WTC11 (cell line): Measurements from ENCODE around the gene EXPH5. TPM values are rescaled to one million over a fixed set of nuclear protein-coding genes. Genes with fewer than 3 reads are reported as not detected.

Experiments used
- ATAC-seq: fragments of 200-7000 bp; cut with Tn5 transposase; 2 replicates; pipeline ENCODE4 v1.10.0; 2021; ENCODE audit warnings: mild to moderate bottlenecking, moderate library complexity
- CTCF ChIA-PET: fragments of 300-600 bp; sonication (Branson Sonifier 250); formaldehyde crosslinking; loops from one replicate; lab custom pipeline; 2021; ENCODE audit warnings: antibody characterized with exemption; lab: Charles Lee
- POLR2A ChIA-PET: fragments of 350-600 bp; sonication (Branson Sonifier 250); formaldehyde crosslinking; loops from one replicate; lab custom pipeline; 2021; ENCODE audit warnings: antibody characterized with exemption; lab: Charles Lee
- DNase-seq: peaks from one replicate; pipeline ENCODE4 v3.0.0; 2021; ENCODE audit warnings: low spot score
- H3K27ac Mint-ChIP-seq: 2 replicates; pipeline ENCODE4 v1.8.0; 2021; ENCODE audit warnings: mixed read lengths
- H3K27me3 Mint-ChIP-seq: 2 replicates; pipeline ENCODE4 v1.8.0; 2021; ENCODE audit warnings: low read depth, mild to moderate bottlenecking, moderate library complexity, mixed read lengths
- H3K36me3 Mint-ChIP-seq: 2 replicates; pipeline ENCODE4 v1.8.0; 2021; ENCODE audit warnings: mixed read lengths
- H3K4me1 Mint-ChIP-seq: 2 replicates; pipeline ENCODE4 v1.8.0; 2022; ENCODE audit warnings: mixed read lengths
- H3K4me3 Mint-ChIP-seq: 2 replicates; pipeline ENCODE4 v1.8.0; 2021; ENCODE audit warnings: mild to moderate bottlenecking, moderate library complexity, mixed read lengths
- H3K9me3 Mint-ChIP-seq: 2 replicates; pipeline ENCODE4 v1.8.0; 2021; ENCODE audit warnings: mixed read lengths
- ATF1 ChIP-seq: sonication (generic); formaldehyde crosslinking; IDR thresholded peaks from 2 replicates; pipeline ENCODE4 v1.8.1; 2023; ENCODE audit warnings: mild to moderate bottlenecking, moderate library complexity, missing genetic modification reagents
- FOXK1 ChIP-seq: sonication (generic); formaldehyde crosslinking; IDR thresholded peaks from 2 replicates; pipeline ENCODE4 v1.8.0; 2022; ENCODE audit warnings: mild to moderate bottlenecking, moderate library complexity, missing genetic modification reagents
- GTF2I ChIP-seq: fragments of 250-450 bp; sonication (Bioruptor Pico); conservative IDR thresholded peaks from 2 replicates; pipeline ENCODE4 v1.4.0; 2021; ENCODE audit warnings: mild to moderate bottlenecking
- MXD4 ChIP-seq: fragments of 250-450 bp; sonication (Bioruptor Pico); IDR thresholded peaks from 2 replicates; pipeline ENCODE4 v1.8.0; 2021; ENCODE audit warnings: mild to moderate bottlenecking, moderate library complexity, borderline replicate concordance
- NFATC4 ChIP-seq: fragments of 250-450 bp; sonication (Bioruptor Pico); IDR thresholded peaks from 2 replicates; pipeline ENCODE4 v1.9.0; 2021; ENCODE audit warnings: mild to moderate bottlenecking
- NR2C2 ChIP-seq: sonication (generic); formaldehyde crosslinking; IDR thresholded peaks from 2 replicates; pipeline ENCODE4 v1.8.0; 2022; ENCODE audit warnings: mild to moderate bottlenecking, missing genetic modification reagents
- NR3C1 ChIP-seq: sonication (generic); formaldehyde crosslinking; conservative IDR thresholded peaks from 2 replicates; pipeline ENCODE4 v1.8.1; 2023; ENCODE audit warnings: low read depth, mild to moderate bottlenecking, missing genetic modification reagents
- PRRX2 ChIP-seq: fragments of 250-450 bp; sonication (Bioruptor Pico); IDR thresholded peaks from 2 replicates; pipeline ENCODE4 v1.8.0; 2021; ENCODE audit warnings: mild to moderate bottlenecking
- SOX15 ChIP-seq: fragments of 250-450 bp; sonication (Bioruptor Pico); IDR thresholded peaks from 2 replicates; pipeline ENCODE4 v1.9.0; 2021; ENCODE audit warnings: mild to moderate bottlenecking
- SP1 ChIP-seq: sonication (generic); formaldehyde crosslinking; conservative IDR thresholded peaks from 2 replicates; pipeline ENCODE4 v1.8.1; 2022; ENCODE audit warnings: missing genetic modification reagents
- ZBTB21 ChIP-seq: sonication (generic); formaldehyde crosslinking; IDR thresholded peaks from 2 replicates; pipeline ENCODE4 v1.8.1; 2023; ENCODE audit warnings: mild to moderate bottlenecking, missing genetic modification reagents, borderline replicate concordance
- ZNF219 ChIP-seq: sonication (generic); formaldehyde crosslinking; IDR thresholded peaks from 2 replicates; pipeline ENCODE4 v1.8.0; 2023; ENCODE audit warnings: missing genetic modification reagents, mild to moderate bottlenecking, borderline replicate concordance
- ZNF232 ChIP-seq: sonication (generic); formaldehyde crosslinking; IDR thresholded peaks from 2 replicates; pipeline ENCODE4 v1.8.0; 2022; ENCODE audit warnings: mild to moderate bottlenecking, missing genetic modification reagents
- ZNF416 ChIP-seq: fragments of 250-450 bp; sonication (Bioruptor Pico); IDR thresholded peaks from 2 replicates; pipeline ENCODE4 v1.9.0; 2021; ENCODE audit warnings: mild to moderate bottlenecking, inconsistent platforms
- ZNF423 ChIP-seq: fragments of 250-450 bp; sonication (Bioruptor Pico); IDR thresholded peaks from 2 replicates; pipeline ENCODE4 v2.1.2; 2022; ENCODE audit warnings: mild to moderate bottlenecking, moderate library complexity
- total RNA-seq: library from RNA; stranded (reverse); gene quantifications from 3 replicates; pipeline ENCODE4 v1.2.3, GENCODE V29; 2021
- TF ChIP-seq, protein P1 (sequence below): fragments of 250-450 bp; sonication (Bioruptor Pico); IDR thresholded peaks from 2 replicates; pipeline ENCODE4 v1.9.0; 2021; ENCODE audit warnings: mild to moderate bottlenecking, borderline replicate concordance
- TF ChIP-seq, protein P2 (sequence below): sonication (generic); formaldehyde crosslinking; IDR thresholded peaks from 2 replicates; pipeline ENCODE4 v1.8.0; 2023; ENCODE audit warnings: missing genetic modification reagents
- TF ChIP-seq, protein P3 (sequence below): sonication (generic); formaldehyde crosslinking; IDR thresholded peaks from 2 replicates; pipeline ENCODE4 v1.8.1; 2022; ENCODE audit warnings: mild to moderate bottlenecking, moderate library complexity, missing genetic modification reagents
- TF ChIP-seq, protein P4 (sequence below): sonication (generic); formaldehyde crosslinking; IDR thresholded peaks from 2 replicates; pipeline ENCODE4 v1.8.1; 2022; ENCODE audit warnings: low read depth, mild to moderate bottlenecking, moderate library complexity, missing genetic modification reagents, borderline replicate concordance
- TF ChIP-seq, protein P5 (sequence below): sonication (generic); formaldehyde crosslinking; IDR thresholded peaks from 2 replicates; pipeline ENCODE4 v1.8.1; 2022; ENCODE audit warnings: low read depth, missing genetic modification reagents, borderline replicate concordance

The EXPH5 gene
- total RNA-seq, 1 experiment from 2014 or later: 11.2 TPM

DNA sequence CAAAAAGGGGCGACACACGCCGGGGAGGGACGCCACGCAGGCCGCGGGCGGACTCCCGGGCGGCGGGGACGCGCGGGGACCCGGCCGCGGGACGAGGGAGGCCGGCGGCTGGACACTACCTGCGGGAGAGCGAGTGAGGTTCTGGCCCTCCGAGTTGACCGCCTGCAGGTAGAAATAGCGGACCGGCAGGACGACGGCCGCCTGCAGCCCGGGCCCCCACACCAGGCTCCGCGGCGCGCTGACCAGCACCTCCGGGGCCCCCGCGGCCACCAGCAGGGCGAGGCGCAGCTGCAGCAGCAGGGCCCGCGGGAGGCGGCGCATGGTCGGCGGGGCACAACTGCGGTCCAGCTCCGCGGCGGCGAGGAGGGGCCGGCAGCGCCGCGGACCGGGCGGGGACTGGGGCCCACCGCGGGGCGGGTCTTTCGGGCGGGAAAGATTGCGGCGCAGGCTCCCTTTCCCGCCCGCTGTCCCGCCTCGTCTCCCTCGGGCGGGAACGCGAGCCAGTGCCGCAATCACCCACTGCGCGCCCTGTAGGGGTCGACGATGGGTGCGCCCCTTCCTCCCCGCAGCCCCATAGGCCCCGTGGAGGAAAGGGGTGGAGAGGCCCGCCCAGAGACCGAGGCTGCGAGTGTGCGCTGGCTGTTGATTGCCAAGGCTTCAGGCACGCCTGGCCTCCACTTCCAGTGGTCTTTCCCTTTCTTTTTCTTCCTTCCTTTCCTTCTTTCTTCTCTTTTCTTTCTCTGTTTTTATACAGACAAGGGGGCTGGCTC lies 95.3 kb downstream of the EXPH5 start, which contains the start of gene POGLUT3 (continued):
- TF ChIP-seq, protein P1, sequence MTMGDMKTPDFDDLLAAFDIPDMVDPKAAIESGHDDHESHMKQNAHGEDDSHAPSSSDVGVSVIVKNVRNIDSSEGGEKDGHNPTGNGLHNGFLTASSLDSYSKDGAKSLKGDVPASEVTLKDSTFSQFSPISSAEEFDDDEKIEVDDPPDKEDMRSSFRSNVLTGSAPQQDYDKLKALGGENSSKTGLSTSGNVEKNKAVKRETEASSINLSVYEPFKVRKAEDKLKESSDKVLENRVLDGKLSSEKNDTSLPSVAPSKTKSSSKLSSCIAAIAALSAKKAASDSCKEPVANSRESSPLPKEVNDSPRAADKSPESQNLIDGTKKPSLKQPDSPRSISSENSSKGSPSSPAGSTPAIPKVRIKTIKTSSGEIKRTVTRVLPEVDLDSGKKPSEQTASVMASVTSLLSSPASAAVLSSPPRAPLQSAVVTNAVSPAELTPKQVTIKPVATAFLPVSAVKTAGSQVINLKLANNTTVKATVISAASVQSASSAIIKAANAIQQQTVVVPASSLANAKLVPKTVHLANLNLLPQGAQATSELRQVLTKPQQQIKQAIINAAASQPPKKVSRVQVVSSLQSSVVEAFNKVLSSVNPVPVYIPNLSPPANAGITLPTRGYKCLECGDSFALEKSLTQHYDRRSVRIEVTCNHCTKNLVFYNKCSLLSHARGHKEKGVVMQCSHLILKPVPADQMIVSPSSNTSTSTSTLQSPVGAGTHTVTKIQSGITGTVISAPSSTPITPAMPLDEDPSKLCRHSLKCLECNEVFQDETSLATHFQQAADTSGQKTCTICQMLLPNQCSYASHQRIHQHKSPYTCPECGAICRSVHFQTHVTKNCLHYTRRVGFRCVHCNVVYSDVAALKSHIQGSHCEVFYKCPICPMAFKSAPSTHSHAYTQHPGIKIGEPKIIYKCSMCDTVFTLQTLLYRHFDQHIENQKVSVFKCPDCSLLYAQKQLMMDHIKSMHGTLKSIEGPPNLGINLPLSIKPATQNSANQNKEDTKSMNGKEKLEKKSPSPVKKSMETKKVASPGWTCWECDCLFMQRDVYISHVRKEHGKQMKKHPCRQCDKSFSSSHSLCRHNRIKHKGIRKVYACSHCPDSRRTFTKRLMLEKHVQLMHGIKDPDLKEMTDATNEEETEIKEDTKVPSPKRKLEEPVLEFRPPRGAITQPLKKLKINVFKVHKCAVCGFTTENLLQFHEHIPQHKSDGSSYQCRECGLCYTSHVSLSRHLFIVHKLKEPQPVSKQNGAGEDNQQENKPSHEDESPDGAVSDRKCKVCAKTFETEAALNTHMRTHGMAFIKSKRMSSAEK (CRISPR knock-in tag): no peak
- TF ChIP-seq NR3C1: no peak
- no peak for TF ChIP-seq MXD4 (CRISPR knock-in tag)
- 0 out of 2 replicates have a peak, but pooled peaks have one; percentile 43 for TF ChIP-seq GTF2I
- TF ChIP-seq SP1 (CRISPR knock-in tag): peak; percentile 41
- no peak for TF ChIP-seq NR2C2 (CRISPR knock-in tag)
- TF ChIP-seq, protein P2, sequence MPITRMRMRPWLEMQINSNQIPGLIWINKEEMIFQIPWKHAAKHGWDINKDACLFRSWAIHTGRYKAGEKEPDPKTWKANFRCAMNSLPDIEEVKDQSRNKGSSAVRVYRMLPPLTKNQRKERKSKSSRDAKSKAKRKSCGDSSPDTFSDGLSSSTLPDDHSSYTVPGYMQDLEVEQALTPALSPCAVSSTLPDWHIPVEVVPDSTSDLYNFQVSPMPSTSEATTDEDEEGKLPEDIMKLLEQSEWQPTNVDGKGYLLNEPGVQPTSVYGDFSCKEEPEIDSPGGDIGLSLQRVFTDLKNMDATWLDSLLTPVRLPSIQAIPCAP (CRISPR knock-in tag): no peak
- TF ChIP-seq, protein P3, sequence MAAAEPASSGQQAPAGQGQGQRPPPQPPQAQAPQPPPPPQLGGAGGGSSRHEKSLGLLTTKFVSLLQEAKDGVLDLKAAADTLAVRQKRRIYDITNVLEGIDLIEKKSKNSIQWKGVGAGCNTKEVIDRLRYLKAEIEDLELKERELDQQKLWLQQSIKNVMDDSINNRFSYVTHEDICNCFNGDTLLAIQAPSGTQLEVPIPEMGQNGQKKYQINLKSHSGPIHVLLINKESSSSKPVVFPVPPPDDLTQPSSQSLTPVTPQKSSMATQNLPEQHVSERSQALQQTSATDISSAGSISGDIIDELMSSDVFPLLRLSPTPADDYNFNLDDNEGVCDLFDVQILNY (CRISPR knock-in tag): peak; percentile 87; the same call in 1 of the 2 replicates
- TF ChIP-seq, protein P4, sequence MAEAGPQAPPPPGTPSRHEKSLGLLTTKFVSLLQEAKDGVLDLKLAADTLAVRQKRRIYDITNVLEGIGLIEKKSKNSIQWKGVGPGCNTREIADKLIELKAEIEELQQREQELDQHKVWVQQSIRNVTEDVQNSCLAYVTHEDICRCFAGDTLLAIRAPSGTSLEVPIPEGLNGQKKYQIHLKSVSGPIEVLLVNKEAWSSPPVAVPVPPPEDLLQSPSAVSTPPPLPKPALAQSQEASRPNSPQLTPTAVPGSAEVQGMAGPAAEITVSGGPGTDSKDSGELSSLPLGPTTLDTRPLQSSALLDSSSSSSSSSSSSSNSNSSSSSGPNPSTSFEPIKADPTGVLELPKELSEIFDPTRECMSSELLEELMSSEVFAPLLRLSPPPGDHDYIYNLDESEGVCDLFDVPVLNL (CRISPR knock-in tag): peak; percentile 26; the same call in 1 of the 2 replicates

DNA sequence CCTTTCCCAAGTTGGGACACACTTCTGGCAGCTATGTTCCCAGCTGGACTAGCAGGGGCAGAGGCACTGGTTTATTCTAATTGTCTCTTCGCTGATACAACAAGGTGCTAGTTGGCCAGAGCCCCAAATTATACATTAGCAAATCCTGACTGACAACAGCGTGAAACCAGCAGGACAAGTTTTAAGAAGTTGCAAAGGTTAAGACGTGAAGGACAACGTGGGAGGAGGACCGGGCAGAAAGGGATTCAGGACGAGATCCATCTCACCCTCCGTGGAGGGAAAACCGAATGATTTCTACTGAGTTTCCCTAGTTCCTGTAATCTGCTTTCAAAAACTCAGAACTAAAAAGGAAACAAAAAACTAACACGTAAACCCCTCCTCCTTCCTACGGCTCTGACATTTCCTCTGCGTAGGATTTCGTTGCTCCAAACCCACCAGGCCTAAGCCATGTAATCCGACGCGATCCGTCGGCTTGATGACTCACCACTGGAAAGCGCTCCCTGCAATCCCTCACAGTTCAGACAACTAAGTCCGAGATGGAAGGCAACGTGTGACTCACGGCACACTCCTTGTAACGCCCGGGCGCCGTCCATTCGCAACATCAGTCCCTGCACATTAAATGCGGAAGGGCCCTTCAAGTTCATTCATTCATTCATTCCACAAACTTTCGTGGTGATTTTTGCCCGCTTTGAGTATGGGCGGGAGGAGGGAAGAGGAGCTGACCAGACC lies 96.1 kb downstream of the EXPH5 start:
- H3K27ac Mint-ChIP-seq: peak overlapping the region; percentile 100
- H3K27me3 Mint-ChIP-seq: peaks cover 15% of the 10 kb centered on the region
- POLR2A ChIA-PET: interaction anchor here (1.0 kb wide), 1 partner anchor 275 kb away, joined by 3 read pairs; the partner anchor contains the start of gene NPAT
- DNase-seq: peak; percentile 74
- CTCF ChIA-PET: no interaction called here
- no peaks in the 10 kb centered on the region for H3K9me3 Mint-ChIP-seq
- peak overlapping the region; percentile 99 for H3K4me3 Mint-ChIP-seq
- H3K4me1 Mint-ChIP-seq: peaks cover 18% of the 10 kb centered on the region
- no peaks in the 10 kb centered on the region for H3K36me3 Mint-ChIP-seq
- ATAC-seq: peak; percentile 93
- TF ChIP-seq PRRX2 (CRISPR knock-in tag): no peak
- no peak for TF ChIP-seq ZNF232 (CRISPR knock-in tag)
- TF ChIP-seq ZNF416: no peak
- TF ChIP-seq ATF1 (CRISPR knock-in tag): no peak
- TF ChIP-seq NFATC4 (CRISPR knock-in tag): no peak
- TF ChIP-seq, protein P5, sequence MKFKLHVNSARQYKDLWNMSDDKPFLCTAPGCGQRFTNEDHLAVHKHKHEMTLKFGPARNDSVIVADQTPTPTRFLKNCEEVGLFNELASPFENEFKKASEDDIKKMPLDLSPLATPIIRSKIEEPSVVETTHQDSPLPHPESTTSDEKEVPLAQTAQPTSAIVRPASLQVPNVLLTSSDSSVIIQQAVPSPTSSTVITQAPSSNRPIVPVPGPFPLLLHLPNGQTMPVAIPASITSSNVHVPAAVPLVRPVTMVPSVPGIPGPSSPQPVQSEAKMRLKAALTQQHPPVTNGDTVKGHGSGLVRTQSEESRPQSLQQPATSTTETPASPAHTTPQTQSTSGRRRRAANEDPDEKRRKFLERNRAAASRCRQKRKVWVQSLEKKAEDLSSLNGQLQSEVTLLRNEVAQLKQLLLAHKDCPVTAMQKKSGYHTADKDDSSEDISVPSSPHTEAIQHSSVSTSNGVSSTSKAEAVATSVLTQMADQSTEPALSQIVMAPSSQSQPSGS (CRISPR knock-in tag): no peak
- TF ChIP-seq ZNF219 (CRISPR knock-in tag): no peak
- TF ChIP-seq ZBTB21: peak; percentile 24; the same call in 1 of the 2 replicates
- TF ChIP-seq SOX15 (CRISPR knock-in tag): no peak
- TF ChIP-seq, protein P1 (CRISPR knock-in tag): no peak
- TF ChIP-seq, protein P2 (CRISPR knock-in tag): no peak
- 0 out of 2 replicates have a peak, but pooled peaks have one; percentile 47 for TF ChIP-seq FOXK1
- TF ChIP-seq ZNF423 (CRISPR knock-in tag): no peak
